HepG2 (cell line): ENCODE measurements around the gene GPR33. TPM values are rescaled to one million over a fixed set of nuclear protein-coding genes. Genes with fewer than 3 reads are reported as not detected.

Source experiments
- ATAC-seq: fragments of 200-7000 bp; cut with Tn5 transposase; 3 replicates; pipeline ENCODE4 v1.9.1; 2020; ENCODE audit warnings: mild to moderate bottlenecking, moderate library complexity
- BruUV-seq: library from RNA; stranded (reverse); fragments of 400-500 nt; replicated peaks from 2 replicates; lab custom pipeline; 2021; lab: Mats Ljungman, UMichigan
- CTCF ChIA-PET: fragments of 300-600 bp; formaldehyde crosslinking; extraction: SDS; loops from one replicate; lab custom pipeline; 2021; ENCODE audit warnings: low total read pairs, inconsistent platforms, low intra/inter-chr PET ratio; lab: Yijun Ruan, JAX
- POLR2A ChIA-PET: fragments of 350-600 bp; sonication (Branson Sonifier 250); formaldehyde crosslinking; loops from one replicate; lab custom pipeline; 2020; ENCODE audit warnings: antibody characterized with exemption, inconsistent platforms; lab: Yijun Ruan, JAX
- DNase-seq: peaks from one replicate; pipeline ENCODE4 v3.0.0-alpha.2; 2015; ENCODE audit warnings: low spot score
- FAIRE-seq: peaks from 3 replicates; lab custom pipeline; 2011; peaks lifted over from hg19 to GRCh38; lab: Jason Lieb, UNC
- H2AFZ ChIP-seq: one replicate; pipeline ENCODE4 v1.6.1; 2011; ENCODE audit warnings: low read length, inconsistent platforms
- H3K27ac ChIP-seq: fragments of 300-600 bp; 3 replicates; pipeline ENCODE4 v1.8.0; 2011; ENCODE audit warnings: mixed run types, mild to moderate bottlenecking, mixed read lengths, low read length, inconsistent platforms; ENCODE audit not compliant: insufficient read depth; ENCODE audit errors: extremely low read length
- H3K27me3 ChIP-seq, 2 experiments: fragments of 200-600 bp in 1 of 2; 2 replicates in 1 of 2; 3 replicates in 1 of 2; pipeline versions ENCODE4 v1.6.0 to v1.8.0; 2011; ENCODE audit warnings: low read length in 2 of 2, mild to moderate bottlenecking in 2 of 2, moderate library complexity in 2 of 2, inconsistent platforms in 1 of 2; ENCODE audit not compliant: insufficient read depth in 2 of 2, control insufficient read depth in 1 of 2
- H3K36me3 ChIP-seq, 2 experiments: fragments of 200-600 bp in 1 of 2; replicated peaks in 1 of 2; 2 replicates in 1 of 2; 3 replicates in 1 of 2; pipeline versions ENCODE4 v1.5.1 to v1.8.0; 2011; ENCODE audit warnings: low read length in 2 of 2, inconsistent platforms in 1 of 2; ENCODE audit not compliant: insufficient read depth in 2 of 2, control insufficient read depth in 1 of 2
- H3K4me1 ChIP-seq: 2 replicates; pipeline ENCODE4 v1.5.1; 2012; ENCODE audit warnings: low read length, inconsistent platforms; ENCODE audit not compliant: insufficient read depth
- H3K4me2 ChIP-seq: 2 replicates; pipeline ENCODE4 v1.6.0; 2011; ENCODE audit warnings: low read depth, low read length, inconsistent platforms
- H3K4me3 ChIP-seq, 3 experiments: fragments of 200-600 bp in 1 of 3; sonication (generic), shearing (Covaris generic) in 1 of 3; replicated peaks in 1 of 3; 2 replicates each; pipeline ENCODE4 v1.5.1; 2011 to 2016; ENCODE audit warnings: low read length in 3 of 3, inconsistent platforms in 2 of 3, low read depth in 2 of 3, mild to moderate bottlenecking in 2 of 3, control low read depth in 1 of 3, mixed read lengths in 1 of 3; ENCODE audit not compliant: insufficient read depth in 1 of 3
- H3K79me2 ChIP-seq: one replicate; pipeline ENCODE4 v1.6.1; 2011; ENCODE audit warnings: low read length, inconsistent platforms; ENCODE audit not compliant: insufficient read depth
- H3K9ac ChIP-seq: 2 replicates; pipeline ENCODE4 v1.6.0; 2011; ENCODE audit warnings: mild to moderate bottlenecking, low read depth, low read length, inconsistent platforms; ENCODE audit not compliant: insufficient read depth
- H3K9me3 ChIP-seq: 2 replicates; pipeline ENCODE4 v1.5.1; 2012; ENCODE audit warnings: mild to moderate bottlenecking, low read length
- H4K20me1 ChIP-seq: 2 replicates; pipeline ENCODE4 v1.6.0; 2011; ENCODE audit warnings: inconsistent platforms, mild to moderate bottlenecking, low read length, moderate library complexity; ENCODE audit not compliant: insufficient read depth
- KLF15 ChIP-seq: sonication (generic); formaldehyde crosslinking; IDR thresholded peaks from 2 replicates; pipeline ENCODE4 v1.8.1; 2023; ENCODE audit warnings: borderline replicate concordance, mild to moderate bottlenecking, inconsistent platforms, missing genetic modification reagents, mixed read lengths
- MAFF ChIP-seq: IDR thresholded peaks from 2 replicates; pipeline ENCODE4 v1.6.1; 2011; ENCODE audit warnings: low read depth, low read length, improper control_type of control experiment
- MAFK ChIP-seq, 2 experiments: IDR thresholded peaks in 1 of 2; conservative IDR thresholded peaks in 1 of 2; 2 replicates each; pipeline ENCODE4 v1.6.1; 2011; ENCODE audit warnings: improper control_type of control experiment in 2 of 2, low read length in 2 of 2
- NR1H2 ChIP-seq: sonication (generic); formaldehyde crosslinking; IDR thresholded peaks from 2 replicates; pipeline ENCODE4 v1.8.1; 2022; ENCODE audit warnings: low read depth, missing genetic modification reagents, borderline replicate concordance
- SRSF4 ChIP-seq: fragments of 200-400 bp; formaldehyde crosslinking; IDR thresholded peaks from one replicate; pipeline ENCODE4 v1.6.1; 2018; ENCODE audit warnings: mild to moderate bottlenecking, low read depth, low read length, moderate library complexity; ENCODE audit not compliant: poor library complexity, severe bottlenecking
- TRAFD1 ChIP-seq: sonication (generic); formaldehyde crosslinking; IDR thresholded peaks from 2 replicates; pipeline ENCODE4 v1.5.1; 2020; ENCODE audit warnings: missing genetic modification reagents, mild to moderate bottlenecking, borderline replicate concordance
- ZSCAN20 ChIP-seq: sonication (generic); formaldehyde crosslinking; IDR thresholded peaks from 2 replicates; pipeline ENCODE4 v1.4.0; 2020; ENCODE audit warnings: missing genetic modification reagents, mild to moderate bottlenecking, borderline replicate concordance
- WGBS: methylation state at CpG from one replicate; pipeline ENCODE4 v1.1.6; 2017; ENCODE audit warnings: low lambda C conversion rate; 5-methylcytosine and 5-hydroxymethylcytosine counted together
- in situ Hi-C: cut with HindIII; loops from 2 replicates; pipeline ENCODE4 v1.10.0; 2017; ENCODE audit warnings: low pct_unique_long_range_greater_than_20kb; ENCODE audit not compliant: extremely low pct_ligation_motif_present
- intact Hi-C: fragments of 100-400 bp; cut with micrococcal nuclease; formaldehyde crosslinking; loops from one replicate; pipeline ENCODE4 v1.10.0; 2022; ENCODE audit not compliant: unreplicated experiment
- polyA plus RNA-seq, 8 experiments: library from polyadenylated mRNA; depleted of rRNA in 3 of 8; stranded (reverse) in 7 of 8; unstranded in 1 of 8; fragments of >200 nt; fragmentation: Illumina TruSeq in 4 of 8; extraction: Trizol in 4 of 8; gene quantifications; 2 replicates each; pipeline versions ENCODE4 v1.2.1 to v1.2.3, GENCODE V29; 2011 to 2016; ENCODE audit warnings: low read depth in 4 of 8, missing spikeins in 1 of 8, mixed read lengths in 1 of 8; ENCODE audit not compliant: insufficient read depth in 1 of 8
- total RNA-seq, 5 experiments: library from RNA; depleted of rRNA; stranded (reverse); fragments of >200 nt; fragmentation: Illumina TruSeq; extraction: Trizol; gene quantifications; 2 replicates each; pipeline ENCODE4 v1.2.3, GENCODE V29; 2016; ENCODE audit warnings: low read depth in 1 of 5

GPR33 gene
- total and polyA plus RNA-seq, 2 of the 13 experiments (the other 11 are each of a cell fraction or from before 2014, with no cell fraction given): not detected

DNA sequence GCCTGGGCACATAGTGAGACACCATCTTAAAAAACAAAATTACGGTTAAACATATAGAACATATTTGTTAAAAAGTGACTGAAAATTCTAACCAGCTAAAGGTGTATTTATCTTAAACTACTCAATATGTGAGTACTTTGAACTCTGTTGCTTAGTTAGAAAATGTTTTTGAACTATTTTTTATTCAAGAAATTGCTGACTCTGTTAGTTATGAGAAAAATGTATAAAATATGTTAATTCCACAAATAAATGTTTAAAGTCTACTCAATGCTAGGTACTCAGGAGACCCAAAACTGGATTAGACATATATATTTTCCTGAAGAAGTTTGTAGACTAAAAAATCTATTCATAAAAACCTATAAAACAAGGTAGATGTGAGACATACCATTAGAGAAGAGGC lies 23.0 kb upstream of the GPR33 start:
- intact Hi-C loops: loop anchor here (1.0 to 10.0 kb wide), 8 partner anchors 50 to 1050 kb away; partner anchors contain the start of gene NUBPL
- Histone ChIP-seq H3K4me3 (no peak overlapping the region), H3K27me3 (peaks cover 0 to 10% of the 10 kb centered on the region in 2 experiments; a peak in 2 of 5 replicates), H3K27ac (no peak overlapping the region), H3K9me3 (no peaks in the 10 kb centered on the region), H4K20me1 (no peaks in the 10 kb centered on the region), H3K79me2 (no peaks in the 10 kb centered on the region), H3K36me3 (no peaks in the 10 kb centered on the region), H3K9ac (no peak overlapping the region), H3K4me1 (0 out of 2 replicates have a peak, but pooled peaks cover 5% of the 10 kb centered on the region), H3K4me2 (no peak overlapping the region), H2AFZ (no peak overlapping the region)
- FAIRE-seq (no peak), DNase-seq (no peak), ATAC-seq (no peak)
- ChIA-PET POLR2A (no interaction called here), CTCF (interaction anchor here (0.7 to 2.4 kb wide), 9 partner anchors 234 to 1049 kb away, joined by 3 to 24 read pairs (median 5); no protein-coding TSS in a partner anchor)
- BruUV-seq: no TSS peak
- in situ Hi-C loops: loop anchor here (5.0 to 10.0 kb wide), 2 partner anchors 746 to 964 kb away; no protein-coding TSS in a partner anchor
- TF ChIP-seq NR1H2 (no peak), MAFK (conservative IDR thresholded peaks at IDR 0.05 in 1 of 2, IDR thresholded peaks at IDR 0.05 in 1 of 2; ENCODE audit: low read length in 2 of 2) (peak; percentile 83 to 91), ZSCAN20 (CRISPR knock-in tag) (no peak), MAFF (peak; percentile 83), KLF15 (CRISPR knock-in tag) (no peak), SRSF4 (no peak), TRAFD1 (CRISPR knock-in tag) (no peak)
- WGBS: 81% methylated on average over 1 of the region's 1 CpG
